ENCODE measurements around the gene GNAO1. TPM values are rescaled to one million over a fixed set of nuclear protein-coding genes. Genes with fewer than 3 reads are reported as not detected.

The GNAO1 gene
- total RNA-seq: under 0.01 and 0.17 TPM in 2 replicates

GRCh38 chr16:56191156-56191815, at the start of gene GNAO1:
Gene GNAO1, plus strand, starts transcription at chr16:56191489. Its CDS starts 747 bp downstream, at chr16:56192236.

Other genes starting within 250 kb of the GNAO1 start
- 98.6 and 104 TPM in 2 replicates for gene AMFR, start 234.1 kb downstream of the GNAO1 start, total RNA-seq

Measured in bronchus fibroblast of lung (primary cell).